Bronchial epithelial cell (primary cell): ENCODE results near the gene SPIRE1. TPM values are rescaled to one million over a fixed set of nuclear protein-coding genes. Genes with fewer than 3 reads are reported as not detected.

ENCODE experiments used
- DNase-seq: peaks from one replicate; pipeline ENCODE4 v3.0.0-alpha.2; 2010; ENCODE audit warnings: low read depth
- FAIRE-seq: peaks from 2 replicates; lab custom pipeline; 2011; peaks lifted over from hg19 to GRCh38; lab: Jason Lieb, UNC
- H3K27me3 ChIP-seq: 2 replicates; pipeline ENCODE4 v1.5.1; 2011; ENCODE audit warnings: low read length; ENCODE audit not compliant: control insufficient read depth, insufficient read depth
- H3K36me3 ChIP-seq: 2 replicates; pipeline ENCODE4 v1.5.1; 2011; ENCODE audit warnings: low read length; ENCODE audit not compliant: control insufficient read depth, insufficient read depth
- H3K4me3 ChIP-seq: 2 replicates; pipeline ENCODE4 v1.5.1; 2011; ENCODE audit warnings: mild to moderate bottlenecking, low read depth, low read length, control low read depth
- total RNA-seq: library from RNA; depleted of rRNA; stranded (reverse); fragments of >200 nt; gene quantifications from 2 replicates; pipeline ENCODE4 v1.2.1, GENCODE V29; 2014
- TF ChIP-seq, protein P1 (sequence below): IDR thresholded peaks from 2 replicates; pipeline ENCODE4 v1.5.1; 2011; ENCODE audit warnings: mild to moderate bottlenecking, moderate library complexity, low read length, control low read depth, inconsistent platforms; ENCODE audit not compliant: insufficient read depth, severe bottlenecking

The SPIRE1 gene
- total RNA-seq, 1 donor from 2014 or later, result 141 TPM

DNA sequence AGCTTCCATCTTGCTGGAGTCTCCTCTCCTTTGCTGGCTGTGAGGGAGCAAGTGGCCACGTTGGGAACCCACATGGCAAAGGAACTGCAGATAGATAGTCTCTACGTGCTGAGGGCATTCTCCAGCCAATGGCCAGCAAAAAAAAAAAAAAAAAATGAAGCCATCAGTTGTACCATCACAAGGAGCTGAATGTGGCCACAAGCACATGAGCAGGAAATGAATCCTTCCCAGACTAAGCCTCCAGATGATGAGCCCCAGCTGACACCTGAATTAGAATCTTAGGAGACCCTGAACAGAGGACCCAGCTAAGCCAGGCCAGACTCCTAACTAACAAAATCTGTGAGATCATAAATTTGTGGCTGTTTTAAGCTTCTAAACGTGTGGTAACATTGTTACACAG is 57.9 kb downstream of the SPIRE1 start:
- Histone ChIP-seq H3K4me3 (no peak overlapping the region), H3K27me3 (no peaks in the 10 kb centered on the region), H3K36me3 (peaks cover 1% of the 10 kb centered on the region)
- DNase-seq (no peak), FAIRE-seq (no peak)
- TF ChIP-seq, protein P1, sequence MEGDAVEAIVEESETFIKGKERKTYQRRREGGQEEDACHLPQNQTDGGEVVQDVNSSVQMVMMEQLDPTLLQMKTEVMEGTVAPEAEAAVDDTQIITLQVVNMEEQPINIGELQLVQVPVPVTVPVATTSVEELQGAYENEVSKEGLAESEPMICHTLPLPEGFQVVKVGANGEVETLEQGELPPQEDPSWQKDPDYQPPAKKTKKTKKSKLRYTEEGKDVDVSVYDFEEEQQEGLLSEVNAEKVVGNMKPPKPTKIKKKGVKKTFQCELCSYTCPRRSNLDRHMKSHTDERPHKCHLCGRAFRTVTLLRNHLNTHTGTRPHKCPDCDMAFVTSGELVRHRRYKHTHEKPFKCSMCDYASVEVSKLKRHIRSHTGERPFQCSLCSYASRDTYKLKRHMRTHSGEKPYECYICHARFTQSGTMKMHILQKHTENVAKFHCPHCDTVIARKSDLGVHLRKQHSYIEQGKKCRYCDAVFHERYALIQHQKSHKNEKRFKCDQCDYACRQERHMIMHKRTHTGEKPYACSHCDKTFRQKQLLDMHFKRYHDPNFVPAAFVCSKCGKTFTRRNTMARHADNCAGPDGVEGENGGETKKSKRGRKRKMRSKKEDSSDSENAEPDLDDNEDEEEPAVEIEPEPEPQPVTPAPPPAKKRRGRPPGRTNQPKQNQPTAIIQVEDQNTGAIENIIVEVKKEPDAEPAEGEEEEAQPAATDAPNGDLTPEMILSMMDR, result no peak

DNA sequence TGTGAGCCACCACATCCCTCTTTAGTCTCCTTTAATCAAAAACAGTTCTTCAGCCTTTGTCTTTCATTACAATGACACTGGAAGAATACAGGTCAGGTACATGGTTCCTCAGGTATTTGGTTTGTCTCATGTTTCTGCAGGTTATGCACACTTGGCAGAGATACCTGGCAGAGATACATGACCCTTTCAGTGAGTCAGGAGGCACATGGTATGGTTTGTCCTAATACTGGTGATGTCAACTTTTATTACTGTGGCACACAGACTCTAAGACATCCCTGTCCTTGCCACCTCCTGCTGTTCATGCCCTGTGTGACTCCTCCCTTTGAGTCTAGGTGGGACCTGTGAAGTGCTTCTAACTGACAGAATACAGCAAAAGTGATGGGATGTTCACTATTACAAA is 58.4 kb downstream of the SPIRE1 start:
- FAIRE-seq (peak; percentile 92), DNase-seq (peak; percentile 87)
- Histone ChIP-seq H3K4me3 (no peak overlapping the region), H3K36me3 (peaks cover 1% of the 10 kb centered on the region), H3K27me3 (no peaks in the 10 kb centered on the region)
- TF ChIP-seq, protein P1, result no peak

DNA sequence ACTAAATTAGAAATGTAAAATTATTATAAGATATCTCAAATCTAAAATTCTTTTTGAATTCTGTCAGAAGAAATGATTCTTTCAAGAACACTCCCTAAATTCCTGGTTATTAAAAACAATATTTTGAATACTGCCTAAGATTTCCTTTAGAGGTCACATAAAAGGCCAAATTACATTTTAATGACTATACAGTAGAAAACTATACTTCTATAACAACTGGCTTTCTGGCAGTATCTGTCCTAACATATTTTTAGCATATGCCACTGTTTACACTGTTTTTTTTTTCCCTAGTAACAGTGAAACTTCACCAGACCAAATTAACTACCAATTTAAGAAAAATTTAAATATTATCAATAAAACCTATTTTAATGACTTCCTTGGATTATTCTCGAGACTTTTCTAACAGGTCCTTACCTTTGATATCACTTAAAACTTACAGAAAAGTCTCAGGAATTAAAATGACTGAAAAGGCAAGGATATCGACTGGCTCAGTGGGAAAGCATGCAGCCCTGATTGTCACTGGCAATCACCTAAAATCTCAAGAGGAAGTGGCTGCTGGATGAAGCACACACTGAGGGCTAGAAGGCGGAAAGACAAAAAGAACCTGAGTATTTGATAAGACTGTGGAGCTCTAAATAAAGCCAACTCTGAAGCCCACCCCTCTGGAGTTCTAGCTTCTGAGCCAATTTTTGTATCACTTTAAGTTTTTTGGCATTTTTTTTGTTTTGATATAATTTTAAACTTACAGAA is 59.6 kb downstream of the SPIRE1 start:
- TF ChIP-seq, protein P1, result no peak
- Histone ChIP-seq H3K4me3 (no peak overlapping the region), H3K27me3 (no peaks in the 10 kb centered on the region), H3K36me3 (peaks cover 1% of the 10 kb centered on the region)
- no peak for FAIRE-seq
- DNase-seq, result no peak

DNA sequence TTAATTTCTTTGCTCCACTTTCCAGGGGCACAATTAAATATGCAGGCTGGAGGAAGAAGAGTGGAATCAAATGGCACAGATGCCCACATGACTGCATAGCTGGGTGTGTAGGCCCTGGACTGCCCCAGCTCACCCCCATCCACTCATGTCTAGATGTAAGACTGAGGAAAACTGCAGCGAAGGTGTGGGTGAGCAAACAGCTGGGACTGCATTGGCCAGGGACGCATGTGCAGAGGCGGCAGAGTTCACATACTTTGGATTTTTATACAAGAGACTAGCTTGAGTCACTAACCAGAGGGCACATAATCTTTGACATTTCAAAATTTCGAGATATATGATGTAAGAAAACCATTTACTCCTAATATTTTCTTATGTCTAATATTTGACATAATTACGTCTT is 60.1 kb downstream of the SPIRE1 start:
- FAIRE-seq (no peak), DNase-seq (peak; percentile 80)
- H3K36me3 ChIP-seq, result peaks cover 1% of the 10 kb centered on the region
- TF ChIP-seq, protein P1, result no peak
- H3K4me3 ChIP-seq, result no peak overlapping the region
- H3K27me3 ChIP-seq, result no peaks in the 10 kb centered on the region

DNA sequence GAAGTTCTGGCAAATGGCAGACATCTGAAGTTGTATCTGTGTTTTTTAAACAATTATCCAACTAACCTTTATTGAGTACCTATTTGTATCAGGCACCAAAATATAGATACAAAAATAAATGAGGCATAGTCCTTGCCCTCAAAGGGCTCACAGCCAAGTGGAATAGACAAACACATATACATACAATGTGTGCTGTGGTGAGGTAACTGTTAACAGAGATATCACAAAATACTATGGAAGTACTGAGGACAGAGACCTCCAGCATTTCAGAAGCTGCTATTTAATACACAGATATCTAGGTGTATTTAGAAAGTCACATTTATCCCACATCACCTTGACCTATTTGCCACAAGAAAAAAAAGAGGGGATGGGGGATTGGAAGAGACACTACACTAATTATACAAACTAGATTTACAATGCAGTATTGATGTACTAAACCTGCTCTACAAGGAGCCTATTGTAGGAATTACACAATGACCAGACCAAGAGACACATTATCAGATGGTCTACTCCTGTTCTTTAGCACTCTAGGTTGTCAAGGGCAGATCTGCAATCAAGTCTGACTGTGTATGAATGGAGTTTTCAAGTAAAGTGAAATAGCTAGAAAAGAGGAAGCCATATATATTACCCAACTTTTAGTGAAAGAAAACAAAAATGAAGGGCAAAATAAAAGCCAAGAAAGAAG is 62.2 kb downstream of the SPIRE1 start:
- TF ChIP-seq, protein P1, result no peak
- Histone ChIP-seq H3K4me3 (no peak overlapping the region), H3K27me3 (no peaks in the 10 kb centered on the region), H3K36me3 (peaks cover 1% of the 10 kb centered on the region)
- DNase-seq (no peak), FAIRE-seq (no peak)
